HCT116 (cell line): ENCODE data around the gene TMEM143. TPM values are rescaled to one million over a fixed set of nuclear protein-coding genes. Genes with fewer than 3 reads are reported as not detected.

Experiments
- ATAC-seq: fragments of 200-7000 bp; cut with Tn5 transposase; 2 replicates; pipeline ENCODE4 v1.9.1; 2020; ENCODE audit warnings: mild to moderate bottlenecking, moderate library complexity
- BruUV-seq: library from RNA; stranded (reverse); fragments of 400-500 nt; replicated peaks from 2 replicates; lab custom pipeline; 2021; lab: Mats Ljungman, UMichigan
- CTCF ChIA-PET: fragments of 300-600 bp; sonication (Branson Sonifier 250); formaldehyde crosslinking; loops from one replicate; lab custom pipeline; 2021; ENCODE audit warnings: antibody characterized with exemption; lab: Charles Lee
- POLR2A ChIA-PET: fragments of 300-600, 350-600 bp; sonication (Branson Sonifier 250); formaldehyde crosslinking; loops from one replicate; lab custom pipeline; 2021; ENCODE audit warnings: antibody characterized with exemption; lab: Charles Lee
- RAD21 ChIA-PET, 2 experiments: fragments of 300-600 bp; sonication (Branson Sonifier 250); formaldehyde crosslinking; loops; one replicate each; lab custom pipeline; 2023; ENCODE audit warnings: low total read pairs in 2 of 2; ENCODE audit not compliant: uncharacterized antibody in 2 of 2, unreplicated experiment in 2 of 2, low non-redundant PET in 1 of 2; lab: Charles Lee
- DNase-seq: peaks from one replicate; pipeline ENCODE4 v3.0.0-alpha.2; 2010; ENCODE audit warnings: low read depth, low spot score
- H2AFZ ChIP-seq: fragments of 200-600 bp; shearing (Covaris generic), sonication (generic); 2 replicates; pipeline ENCODE4 v1.6.1; 2017; ENCODE audit warnings: low read depth, mixed run types, mixed read lengths, antibody characterized with exemption, low read length; ENCODE audit not compliant: poor library complexity, severe bottlenecking
- H3K27ac ChIP-seq: 2 replicates; pipeline ENCODE4 v1.5.1; 2012; ENCODE audit warnings: low read depth, low read length
- H3K27me3 ChIP-seq: fragments of 200-600 bp; sonication (generic); 2 replicates; pipeline ENCODE4 v1.6.1; 2016; ENCODE audit warnings: mixed run types, low read length, mixed read lengths; ENCODE audit not compliant: insufficient read depth
- H3K36me3 ChIP-seq, 2 experiments: fragments of 200-500 bp in 1 of 2; fragments of 200-600 bp in 1 of 2; sonication (Bioruptor generic) in 1 of 2; sonication (generic) in 1 of 2; 2 replicates each; pipeline versions ENCODE4 v1.5.1 to v1.6.1; 2014 to 2016; ENCODE audit warnings: low read length in 2 of 2, inconsistent platforms in 1 of 2, mixed read lengths in 1 of 2, mixed run types in 1 of 2; ENCODE audit not compliant: insufficient read depth in 2 of 2, control insufficient read depth in 1 of 2
- H3K4me1 ChIP-seq, 2 experiments: fragments of 200-600 bp in 1 of 2; sonication (generic) in 1 of 2; 2 replicates each; pipeline versions ENCODE4 v1.5.1 to v1.6.1; 2012 to 2017; ENCODE audit warnings: low read length in 2 of 2, inconsistent platforms in 1 of 2, mild to moderate bottlenecking in 1 of 2, mixed read lengths in 1 of 2, mixed run types in 1 of 2, moderate library complexity in 1 of 2; ENCODE audit not compliant: insufficient read depth in 2 of 2, control insufficient read depth in 1 of 2
- H3K4me2 ChIP-seq: fragments of 200-600 bp; sonication (generic); 2 replicates; pipeline ENCODE4 v1.6.1; 2017; ENCODE audit warnings: mixed run types, low read length, mixed read lengths
- H3K4me3 ChIP-seq, 2 experiments: fragments of 200-600 bp in 1 of 2; sonication (generic) in 1 of 2; replicated peaks in 1 of 2; 2 replicates each; pipeline ENCODE4 v1.5.1; 2011 to 2016; ENCODE audit warnings: low read length in 2 of 2, control low read depth in 1 of 2, low read depth in 1 of 2, mild to moderate bottlenecking in 1 of 2, mixed read lengths in 1 of 2, mixed run types in 1 of 2
- H3K79me2 ChIP-seq: fragments of 200-600 bp; sonication (generic); 2 replicates; pipeline ENCODE4 v1.6.1; 2017; ENCODE audit warnings: mild to moderate bottlenecking, mixed run types, low read length, moderate library complexity, mixed read lengths; ENCODE audit not compliant: insufficient read depth
- H3K9ac ChIP-seq: fragments of 200-600 bp; sonication (generic); 2 replicates; pipeline ENCODE4 v1.6.1; 2016; ENCODE audit warnings: low read length, mixed read lengths
- H3K9me2 ChIP-seq: fragments of 200-600 bp; sonication (generic), shearing (Covaris generic); 2 replicates; pipeline ENCODE4 v1.6.1; 2017; ENCODE audit warnings: mixed run types, mild to moderate bottlenecking, moderate library complexity; ENCODE audit not compliant: insufficient read depth
- H3K9me3 ChIP-seq, 2 experiments: fragments of 200-500 bp in 1 of 2; fragments of 200-600 bp in 1 of 2; sonication (Bioruptor generic) in 1 of 2; sonication (generic) in 1 of 2; 2 replicates each; pipeline ENCODE4 v1.6.1; 2014 to 2017; ENCODE audit warnings: low read length in 2 of 2, mixed read lengths in 2 of 2, inconsistent platforms in 1 of 2, low read depth in 1 of 2, mild to moderate bottlenecking in 1 of 2, mixed run types in 1 of 2, moderate library complexity in 1 of 2; ENCODE audit not compliant: control insufficient read depth in 1 of 2, insufficient read depth in 1 of 2
- H4K20me1 ChIP-seq: fragments of 200-600 bp; sonication (generic), shearing (Covaris generic); 2 replicates; pipeline ENCODE4 v1.6.1; 2017; ENCODE audit warnings: mixed run types, mild to moderate bottlenecking, moderate library complexity; ENCODE audit not compliant: insufficient read depth
- CBX3 ChIP-seq: IDR thresholded peaks from 2 replicates; pipeline ENCODE4 v1.6.1; 2012; ENCODE audit warnings: low read depth
- JUND ChIP-seq: IDR thresholded peaks from 2 replicates; pipeline ENCODE4 v1.6.1; 2012
- MAX ChIP-seq: IDR thresholded peaks from 2 replicates; pipeline ENCODE4 v1.6.1; 2012
- SIN3A ChIP-seq: IDR thresholded peaks from 2 replicates; pipeline ENCODE4 v1.6.1; 2012; ENCODE audit warnings: low read depth
- SP1 ChIP-seq: IDR thresholded peaks from 2 replicates; pipeline ENCODE4 v1.6.1; 2012; ENCODE audit warnings: low read depth
- YY1 ChIP-seq: IDR thresholded peaks from 2 replicates; pipeline ENCODE4 v1.6.1; 2011; ENCODE audit warnings: low read length, low read depth, moderate library complexity, mild to moderate bottlenecking; ENCODE audit not compliant: insufficient replicate concordance; ENCODE audit errors: extremely low read depth
- intact Hi-C: fragments of 100-400 bp; cut with micrococcal nuclease; formaldehyde crosslinking; loops from 2 replicates; pipeline ENCODE4 v1.10.0; 2022
- total RNA-seq: library from RNA; stranded (reverse); gene quantifications from one replicate; pipeline ENCODE4 v1.2.1, GENCODE V29; 2021; ENCODE audit not compliant: unreplicated experiment

TMEM143 gene
- total RNA-seq, 1 experiment from 2014 or later = 13.2 TPM

- H3K9me3 ChIP-seq = no peaks in the 10 kb centered on the region
- no peak for ATAC-seq
- H2AFZ ChIP-seq = no peak overlapping the region
- TF ChIP-seq YY1 = no peak
- H3K79me2 ChIP-seq = no peaks in the 10 kb centered on the region
- H3K4me1 ChIP-seq = peaks cover 10 to 27% of the 10 kb centered on the region in 2 experiments
- DNase-seq = no peak
- CTCF ChIA-PET = interaction anchor here (0.7 to 1.6 kb wide), 4 partner anchors 8 to 243 kb away, joined by 3 to 6 read pairs (median 4); no protein-coding TSS in a partner anchor
- no peaks in the 10 kb centered on the region for H3K27me3 ChIP-seq
- POLR2A ChIA-PET = interaction anchor here (1.1 kb wide), 1 partner anchor 13 kb away, joined by 4 read pairs; no protein-coding TSS in a partner anchor
- 0 out of 2 replicates have a peak overlapping the region, but pooled peaks have one; percentile 5 for H3K27ac ChIP-seq
- H3K9me2 ChIP-seq = no peaks in the 10 kb centered on the region
- RAD21 ChIA-PET = no interaction called here
- intact Hi-C loops = no loop called here
- no peaks in the 10 kb centered on the region for H4K20me1 ChIP-seq
- no peaks in the 10 kb centered on the region for H3K36me3 ChIP-seq
- H3K9ac ChIP-seq = no peak overlapping the region
- H3K4me2 ChIP-seq = 0 out of 2 replicates have a peak overlapping the region, but pooled peaks have one; percentile 20
- H3K4me3 ChIP-seq = no peak overlapping the region
- no TSS peak for BruUV-seq
These were observed 22.0 kb downstream of the TMEM143 start for GRCh38 chr19:48341515-48342413.

- H3K27me3 ChIP-seq = no peaks in the 10 kb centered on the region
- no peak overlapping the region for H2AFZ ChIP-seq
- peak overlapping the region; percentile 20; the same call in 1 of the 2 replicates for H3K4me2 ChIP-seq
- ChIA-PET RAD21 (no interaction called here), CTCF (interaction anchor here (0.6 to 1.6 kb wide), 5 partner anchors 8 to 630 kb away, joined by 3 to 6 read pairs (median 4); no protein-coding TSS in a partner anchor), POLR2A (interaction anchor here (1.1 kb wide), 1 partner anchor 14 kb away, joined by 4 read pairs; no protein-coding TSS in a partner anchor)
- H3K36me3 ChIP-seq = no peaks in the 10 kb centered on the region
- no peaks in the 10 kb centered on the region for H3K79me2 ChIP-seq
- peak overlapping the region; percentile 5; the same call in 1 of the 2 replicates for H3K27ac ChIP-seq
- no TSS peak for BruUV-seq
- no peaks in the 10 kb centered on the region for H4K20me1 ChIP-seq
- H3K4me1 ChIP-seq = peaks cover 10 to 27% of the 10 kb centered on the region in 2 experiments
- no peaks in the 10 kb centered on the region for H3K9me2 ChIP-seq
- ATAC-seq (peak; percentile 33; the same call in 1 of the 2 replicates), DNase-seq (no peak)
- intact Hi-C loops = no loop called here
- no peak overlapping the region for H3K4me3 ChIP-seq
- TF ChIP-seq SP1 (no peak), CBX3 (no peak), JUND (no peak), MAX (peak; percentile 20; the same call in 1 of the 2 replicates), SIN3A (no peak)
- H3K9ac ChIP-seq = no peak overlapping the region
- no peaks in the 10 kb centered on the region for H3K9me3 ChIP-seq
These were observed 22.7 kb downstream of the TMEM143 start for GRCh38 chr19:48340995-48341394.
